ENCODE data around the gene CHFR.
"Not testable (repeated sequence)": the region's sequence is repeated elsewhere in the genome, so short reads cannot be mapped to it uniquely, and the experiment has no call there.

The CHFR gene

DNA sequence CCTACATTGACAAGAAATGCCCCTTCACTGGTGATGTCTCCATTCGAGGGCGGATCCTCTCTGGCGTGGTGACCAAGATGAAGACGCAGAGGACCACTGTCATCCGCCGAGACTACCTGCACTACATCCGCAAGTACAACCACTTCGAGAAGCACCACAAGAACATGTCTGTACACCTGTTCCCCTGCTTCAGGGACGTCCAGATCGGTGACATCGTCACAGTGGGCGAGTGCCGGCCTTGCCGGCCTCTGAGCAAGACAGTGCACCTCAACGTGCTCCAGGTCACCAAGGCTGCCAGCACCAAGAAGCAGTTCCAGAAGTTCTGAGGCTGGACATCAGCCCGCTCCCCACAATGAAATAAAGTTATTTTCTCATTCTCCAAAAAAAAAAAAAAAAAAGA is 61.5 kb downstream of the CHFR start:
- DNase-seq, result peak in 2 of 10 donors; percentile 36 to 59
- intact Hi-C loops (cut with DNase I), result no loop called here

DNA sequence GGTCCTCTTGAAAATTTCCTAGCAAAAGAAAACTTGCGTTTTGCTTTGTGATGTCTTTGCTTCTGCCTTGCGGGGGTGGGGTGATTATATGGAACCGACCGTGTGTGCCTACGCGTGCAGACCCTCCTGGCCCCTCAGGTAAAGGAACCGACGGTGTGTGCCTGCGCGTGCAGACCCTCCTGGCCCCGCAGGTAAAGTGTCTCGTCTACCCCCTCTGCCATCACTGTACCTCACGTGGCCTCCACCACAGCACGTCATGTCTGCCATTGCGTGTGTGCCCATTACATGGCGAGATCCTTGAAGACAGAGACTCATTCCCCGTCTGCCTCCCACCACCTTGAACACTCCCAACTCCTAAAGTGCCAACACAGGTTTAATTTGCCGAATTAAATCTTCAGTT is 62.3 kb downstream of the CHFR start:
- intact Hi-C loops (cut with DNase I), result no loop called here
- DNase-seq, result peak in 2 of 10 donors; percentile 22 to 49

DNA sequence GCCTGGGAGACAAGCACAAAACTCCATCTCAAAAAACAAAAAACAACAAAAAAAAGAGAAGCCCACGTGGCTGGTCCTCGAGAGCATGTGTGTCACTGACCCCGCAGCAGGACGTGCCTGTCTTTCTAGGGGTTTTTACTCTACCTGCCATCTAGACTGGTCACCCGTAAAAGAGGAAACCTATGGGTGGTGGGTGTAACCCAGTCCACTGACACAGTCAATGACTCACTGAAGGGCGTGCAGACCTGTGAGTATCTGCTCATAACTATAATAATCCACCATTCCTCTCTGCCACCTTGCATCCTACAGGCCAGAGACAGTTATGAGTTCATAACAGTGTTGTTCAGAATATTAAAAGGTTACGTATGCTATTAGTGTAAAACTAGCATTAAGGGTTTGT is 63.4 kb downstream of the CHFR start:
- peak in 1 of 10 donors; percentile 21 for DNase-seq

DNA sequence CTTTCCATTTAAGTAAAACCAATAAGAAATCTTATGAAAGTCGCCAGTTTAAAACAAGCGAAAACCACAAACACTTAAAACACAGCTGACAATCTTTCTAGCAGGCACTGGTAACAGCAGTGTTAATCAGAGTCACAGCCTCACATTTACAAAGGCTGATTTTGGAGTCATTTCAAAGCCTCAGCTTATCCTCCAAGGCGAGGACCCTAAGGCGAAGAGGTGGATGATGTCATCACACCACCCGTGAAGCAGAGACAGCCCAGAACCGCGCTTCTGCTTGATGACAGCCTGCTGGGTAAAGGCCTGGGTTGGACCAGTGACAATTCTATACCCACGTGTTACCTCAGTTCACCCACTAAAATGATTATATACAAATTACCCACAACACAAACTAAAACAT is 68.8 kb downstream of the CHFR start:
- peak in 1 of 10 donors; percentile 54 for DNase-seq
- intact Hi-C loops (cut with DNase I), result no loop called here

More for the DNA sequence above, 63.4 kb downstream of the CHFR start:
- intact Hi-C loops (cut with DNase I), result no loop called here

DNA sequence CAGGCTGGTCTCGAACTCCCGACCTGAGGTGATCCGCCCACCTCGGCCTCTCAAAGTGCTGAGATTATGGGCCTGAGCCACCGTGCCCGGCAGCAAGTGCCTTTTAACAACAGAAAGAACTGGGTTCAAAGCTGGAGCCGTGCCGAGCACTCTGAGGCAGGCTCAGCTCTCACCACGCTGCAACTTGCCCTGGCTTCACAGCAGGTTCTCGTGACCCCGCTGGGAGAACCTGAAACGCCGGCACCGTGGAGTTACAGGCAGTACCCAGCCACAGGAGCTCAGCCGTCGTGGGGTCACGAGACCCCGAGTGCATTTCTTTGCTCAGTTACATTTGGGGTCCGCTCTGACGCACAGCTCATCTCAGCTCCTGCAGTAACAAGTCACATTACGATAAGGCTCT is 73.2 kb downstream of the CHFR start:
- peak in 1 of 10 donors; percentile 78 for DNase-seq
- intact Hi-C loops (cut with DNase I), result no loop called here

DNA sequence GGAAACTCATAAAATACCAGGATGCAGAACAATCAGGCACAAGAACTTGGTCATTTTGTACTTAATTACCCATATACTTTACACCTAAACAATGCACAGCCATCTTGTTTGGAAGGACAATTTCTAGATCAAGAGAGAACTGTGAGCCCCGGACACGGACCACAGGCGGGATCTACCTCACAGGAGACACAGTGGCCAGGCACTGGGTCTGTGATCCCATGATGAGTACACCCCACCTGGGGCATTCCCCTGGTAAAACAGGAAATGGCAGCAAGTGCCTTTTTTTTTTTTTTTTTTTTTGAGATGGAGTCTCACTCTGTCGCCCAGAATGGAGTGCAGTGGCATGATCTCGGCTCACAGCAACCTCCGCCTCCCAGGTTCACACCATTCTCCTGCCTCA is 74.0 kb downstream of the CHFR start:
- peak in 1 of 10 donors; percentile 42 for DNase-seq
- intact Hi-C loops (cut with DNase I), result no loop called here

DNA sequence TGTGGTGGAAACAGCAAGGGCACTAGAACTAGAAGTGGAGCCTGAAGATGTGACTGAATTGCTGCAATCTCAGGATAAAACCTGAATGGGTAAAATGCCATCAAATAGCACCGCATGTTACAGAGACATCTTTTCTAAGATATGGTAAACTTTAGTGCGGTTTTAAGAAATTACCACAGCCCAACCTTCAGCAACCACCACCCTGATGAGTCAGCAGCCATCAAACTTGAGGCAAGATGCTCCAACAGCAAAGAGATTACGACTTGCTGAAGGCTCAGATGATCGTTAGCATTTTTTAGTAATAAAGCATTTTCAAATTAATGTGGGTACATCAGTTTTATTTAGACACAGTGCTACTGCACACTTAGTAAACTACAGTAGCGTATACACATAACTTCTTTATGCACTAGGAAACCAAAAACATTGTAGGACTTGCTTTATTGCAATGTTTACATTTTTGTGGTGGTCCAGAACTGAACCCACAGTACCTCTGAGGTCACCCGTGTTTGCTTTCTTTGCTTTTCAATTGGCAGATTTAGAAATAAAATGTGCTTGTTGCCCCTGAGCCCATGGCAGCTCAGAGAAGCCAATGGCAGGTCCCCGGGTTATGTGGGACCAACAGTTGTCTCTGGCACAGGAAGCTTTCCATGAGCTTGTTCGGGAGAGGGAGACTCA is 74.6 kb downstream of the CHFR start:
- intact Hi-C loops (cut with DNase I), result no loop called here
- DNase-seq, result peak in 1 of 10 donors; percentile 49

DNA sequence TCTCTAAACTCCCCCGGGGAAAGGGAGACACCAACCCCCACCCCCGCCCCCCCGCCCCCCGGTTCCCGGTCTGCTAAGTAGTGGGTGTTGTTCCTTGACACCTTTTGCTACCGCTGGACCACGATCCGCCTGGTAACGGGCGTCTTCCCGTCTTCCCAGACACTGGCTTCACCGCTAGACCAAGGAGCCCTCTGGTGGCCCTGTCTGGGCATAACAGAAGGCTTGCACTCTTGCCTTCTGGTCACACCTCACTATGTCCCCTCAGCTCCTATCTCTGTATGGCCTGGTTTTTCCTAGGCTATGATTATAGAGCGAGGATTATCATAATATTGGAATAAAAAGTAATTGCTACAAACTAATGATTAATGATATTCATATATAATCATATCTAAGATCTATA is 78.0 kb downstream of the CHFR start:
- peak in 5 of 10 donors; percentile 56 to 92 (median 58) for DNase-seq
- intact Hi-C loops (cut with DNase I), result not testable (repeated sequence)

DNA sequence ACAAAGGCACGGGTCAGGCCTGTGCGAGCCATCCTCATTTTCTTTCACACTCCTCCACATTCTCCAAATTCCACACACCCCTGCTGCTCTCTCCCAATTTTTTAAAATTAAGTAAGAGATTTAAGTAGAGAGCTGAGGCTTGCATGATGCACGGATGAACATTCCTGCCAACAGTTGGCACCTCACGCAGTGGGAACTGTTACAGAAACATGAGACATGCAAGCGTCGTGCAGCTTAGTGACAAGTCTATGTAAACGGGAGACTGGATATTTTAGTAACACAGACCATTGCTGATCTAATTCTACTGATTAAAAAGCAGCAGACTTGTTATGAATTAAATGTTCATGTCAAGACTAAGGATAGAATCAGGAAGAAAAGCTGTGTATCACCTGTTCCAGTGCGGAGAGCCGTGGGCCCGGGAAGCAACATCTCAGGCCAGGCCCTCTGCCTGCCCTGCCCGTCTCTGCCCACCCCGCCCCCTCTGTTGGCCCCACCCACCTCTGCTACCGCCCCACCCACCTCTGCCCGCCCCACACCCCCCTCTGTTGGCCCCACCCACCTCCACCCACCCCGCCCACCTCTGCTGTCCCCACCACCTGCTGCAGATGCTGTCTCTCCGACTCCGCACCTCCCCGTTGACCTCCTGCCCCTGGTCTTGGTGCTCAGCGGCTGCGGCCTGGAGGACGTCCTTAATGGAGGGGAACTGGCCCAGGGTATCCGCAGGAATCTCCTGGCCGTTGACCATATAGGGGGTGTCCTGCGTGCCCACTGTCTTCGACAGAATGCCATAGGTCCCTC is 79.9 kb downstream of the CHFR start:
- intact Hi-C loops (cut with DNase I), result no loop called here
- peak in 2 of 10 donors; percentile 43 to 91 for DNase-seq

DNA sequence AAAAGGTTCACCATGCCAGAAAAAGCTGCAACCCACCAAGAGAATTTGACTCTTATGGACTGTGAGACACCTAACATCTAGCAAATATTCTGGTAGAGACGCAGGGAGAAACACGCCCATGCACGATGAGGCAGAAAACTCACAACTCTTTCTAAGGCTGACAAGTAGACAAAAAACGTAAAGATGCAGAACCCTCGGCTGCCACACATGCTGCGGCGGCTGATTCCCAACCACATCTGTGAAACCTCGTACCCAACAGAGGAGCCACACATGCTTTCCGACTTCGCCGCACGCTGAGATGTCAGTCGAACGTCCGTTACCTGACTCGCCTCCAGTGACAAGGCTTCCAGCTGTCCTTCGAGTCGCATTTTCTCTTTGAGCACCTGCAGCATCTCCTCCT is 80.5 kb downstream of the CHFR start:
- intact Hi-C loops (cut with DNase I), result no loop called here

DNA sequence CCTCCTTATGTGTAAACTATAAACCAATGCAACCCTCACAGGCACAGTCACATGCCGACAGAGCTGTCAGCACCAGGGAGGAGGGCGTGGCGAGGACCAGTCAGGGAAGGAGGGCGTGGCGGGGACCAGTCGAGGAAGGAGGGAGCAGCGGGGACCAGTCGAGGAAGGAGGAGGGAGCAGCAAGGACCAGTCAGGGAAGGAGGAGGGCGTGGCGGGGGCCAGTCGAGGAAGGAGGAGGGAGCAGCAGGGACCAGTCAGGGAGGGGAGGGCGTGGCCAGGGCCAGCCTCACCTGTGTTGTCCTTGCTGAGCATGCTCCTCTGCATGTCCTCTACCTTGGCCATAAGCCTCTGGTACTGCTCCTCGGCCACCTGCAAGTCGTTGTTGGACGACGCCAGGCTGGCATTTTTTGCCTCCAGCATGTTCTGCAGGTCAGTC is 83.0 kb downstream of the CHFR start:
- DNase-seq, result no peak
- intact Hi-C loops (cut with DNase I), result no loop called here

More for the DNA sequence above, 80.5 kb downstream of the CHFR start:
- DNase-seq, result peak in 6 of 10 donors; percentile 44 to 91 (median 64)

DNA sequence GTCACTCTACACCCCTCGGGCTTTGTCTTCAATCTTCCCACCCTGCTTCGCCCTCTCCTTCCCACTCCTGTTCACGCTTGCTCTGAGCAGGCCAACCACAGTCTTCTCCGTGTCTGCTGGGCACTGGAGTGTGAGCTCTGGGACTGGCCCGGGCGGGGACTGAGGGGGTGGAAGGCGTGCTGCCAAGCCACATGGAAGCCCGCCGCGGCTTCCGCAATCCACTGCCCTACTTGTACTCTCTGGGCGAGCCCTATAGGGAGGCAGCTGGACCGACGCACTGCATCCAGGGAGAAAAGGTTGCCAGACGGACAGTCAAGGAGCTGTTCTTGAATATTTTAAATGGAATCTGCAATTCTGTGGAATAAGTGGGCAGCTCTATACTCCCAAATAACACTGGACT is 83.5 kb downstream of the CHFR start:
- DNase-seq, result peak in 2 of 10 donors; percentile 31 to 82
- intact Hi-C loops (cut with DNase I), result no loop called here

DNA sequence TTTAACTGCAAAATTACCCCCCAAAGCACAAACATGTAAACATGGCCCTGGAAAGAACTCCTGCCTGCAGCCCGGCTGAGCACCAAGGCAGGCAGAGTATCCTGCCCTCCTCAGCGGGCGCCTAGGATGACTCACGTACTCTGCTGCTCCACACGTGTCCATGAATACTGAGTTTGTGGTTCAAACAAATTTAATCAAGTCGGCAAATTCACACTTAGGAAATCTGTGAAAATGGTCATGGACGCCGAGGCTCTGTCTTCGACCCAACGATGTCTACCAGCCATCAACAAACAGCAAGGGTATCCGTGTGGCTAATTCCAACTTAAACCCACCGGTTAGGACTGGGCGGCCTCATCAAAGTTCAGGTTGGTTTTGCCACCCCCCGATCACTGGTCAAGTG is 84.3 kb downstream of the CHFR start:
- DNase-seq, result no peak
- intact Hi-C loops (cut with DNase I), result no loop called here

DNA sequence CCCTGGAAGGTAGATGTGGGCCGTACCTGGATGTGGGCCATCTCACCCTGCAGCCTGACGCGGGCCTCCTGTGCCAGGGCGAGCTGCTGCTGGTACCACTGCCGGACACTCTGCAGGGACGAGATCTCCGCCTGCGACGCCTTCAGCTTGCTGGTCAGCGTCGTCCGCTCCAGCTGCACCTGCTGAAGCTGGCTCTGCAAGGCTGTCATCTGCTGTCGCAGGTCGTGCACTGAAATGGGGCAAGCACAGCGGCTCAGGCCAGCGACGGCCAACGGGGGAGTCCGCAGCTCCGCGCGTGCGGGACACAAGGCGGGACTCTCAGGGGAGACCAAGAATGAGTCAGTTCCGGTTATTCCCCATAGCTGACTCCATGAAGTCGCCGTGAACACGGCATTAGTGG is 85.7 kb downstream of the CHFR start:
- DNase-seq, result no peak
- intact Hi-C loops (cut with DNase I), result no loop called here

DNA sequence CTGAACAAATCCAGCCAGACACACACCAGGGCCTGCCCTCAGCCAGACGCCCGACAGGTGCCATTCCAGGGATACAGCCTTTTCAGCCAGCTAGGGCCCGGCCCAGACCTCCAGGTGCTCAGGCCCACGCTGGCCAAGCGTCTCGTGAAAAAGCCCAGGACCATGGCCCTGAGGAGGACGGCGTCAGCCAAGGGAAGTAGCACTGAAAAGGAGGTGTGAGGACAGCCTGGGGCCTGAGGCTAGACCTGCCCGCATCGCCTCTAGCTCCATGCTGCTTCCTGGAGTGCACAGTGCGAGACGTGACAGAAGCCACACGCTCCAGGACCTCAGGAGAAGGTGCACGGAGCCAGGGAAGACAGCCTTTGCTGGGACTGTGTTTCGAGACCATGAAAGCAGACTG is 88.6 kb downstream of the CHFR start:
- intact Hi-C loops (cut with DNase I), result no loop called here
- DNase-seq, result no peak

DNA sequence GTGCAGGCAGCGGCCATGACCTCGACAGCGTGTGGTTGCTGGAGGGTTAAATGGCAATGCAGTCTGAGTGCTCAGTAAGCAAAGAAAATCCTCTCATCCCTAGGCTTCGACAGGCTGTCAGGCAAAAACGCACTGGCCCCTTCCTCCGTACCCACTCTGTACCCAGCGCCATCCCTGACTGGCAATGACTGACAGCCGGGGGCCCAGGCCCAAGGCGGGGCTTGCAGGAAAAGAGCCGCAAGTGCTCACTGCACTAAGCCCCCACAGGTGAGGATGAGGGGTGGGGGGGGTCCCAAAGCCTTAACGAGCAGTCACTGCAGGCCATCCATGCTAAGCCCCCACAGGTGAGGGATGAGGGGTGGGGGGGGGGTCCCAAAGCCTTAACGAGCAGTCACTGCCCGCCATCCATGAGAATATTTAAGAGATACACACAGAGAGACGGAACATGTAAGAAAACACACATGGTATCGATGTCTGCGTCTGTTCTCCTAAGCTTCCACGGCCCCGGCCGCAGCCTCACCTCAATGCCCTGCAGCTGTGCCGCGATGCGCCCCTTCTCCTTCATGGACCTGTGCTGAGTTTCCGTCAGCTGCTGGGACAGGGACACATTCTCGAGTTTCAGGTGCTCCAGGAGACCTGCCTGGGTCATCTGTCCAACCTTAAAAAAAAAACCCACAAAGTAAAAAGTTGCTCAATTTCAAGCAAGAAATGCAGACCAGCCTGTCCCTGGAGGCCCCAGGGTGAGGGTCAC is 89.4 kb downstream of the CHFR start:
- intact Hi-C loops (cut with DNase I), result no loop called here

DNA sequence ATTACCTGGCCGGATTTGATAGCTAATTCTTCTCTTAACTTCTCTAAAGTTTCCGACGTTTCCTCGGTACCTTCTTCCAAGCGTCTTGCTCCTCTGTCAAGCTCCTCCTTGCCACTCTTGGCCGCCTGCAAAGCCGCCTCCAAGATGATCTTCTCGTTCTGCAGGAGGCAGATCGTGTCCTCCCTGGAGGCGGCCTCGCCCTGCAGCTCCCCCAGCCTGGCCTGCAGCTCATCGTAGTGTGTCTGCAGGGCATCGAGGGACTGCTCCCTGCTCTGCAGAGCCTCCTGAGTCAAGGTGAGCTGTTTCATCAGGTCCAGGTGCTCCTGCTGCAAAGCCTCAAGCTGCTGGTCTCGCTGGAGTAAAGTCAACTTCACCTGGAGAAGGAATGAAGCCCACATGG is 91.6 kb downstream of the CHFR start:
- no peak for DNase-seq

More for the DNA sequence above, 89.4 kb downstream of the CHFR start:
- DNase-seq, result no peak

DNA sequence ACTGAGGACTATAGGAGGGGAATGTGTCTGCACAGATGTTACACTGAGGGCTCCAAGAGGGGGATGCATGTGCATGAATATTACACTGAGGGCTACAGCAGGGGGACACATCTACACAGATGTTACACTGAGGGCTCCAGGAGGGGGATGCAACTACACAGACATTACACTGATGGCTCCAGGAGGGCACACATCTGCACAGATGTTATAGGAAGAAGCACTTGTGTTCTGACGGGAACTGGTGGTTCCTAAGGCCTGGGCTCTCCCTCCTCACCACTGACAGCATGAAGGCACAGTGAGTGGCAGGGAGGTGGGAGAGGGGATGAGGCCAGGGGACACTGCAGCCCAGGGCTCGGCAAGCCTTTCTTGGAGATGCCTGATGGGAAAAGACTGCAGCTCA is 95.5 kb downstream of the CHFR start:
- intact Hi-C loops (cut with DNase I); DNase-seq: not testable (repeated sequence)

More for the DNA sequence above, 91.6 kb downstream of the CHFR start:
- intact Hi-C loops (cut with DNase I), result no loop called here

DNA sequence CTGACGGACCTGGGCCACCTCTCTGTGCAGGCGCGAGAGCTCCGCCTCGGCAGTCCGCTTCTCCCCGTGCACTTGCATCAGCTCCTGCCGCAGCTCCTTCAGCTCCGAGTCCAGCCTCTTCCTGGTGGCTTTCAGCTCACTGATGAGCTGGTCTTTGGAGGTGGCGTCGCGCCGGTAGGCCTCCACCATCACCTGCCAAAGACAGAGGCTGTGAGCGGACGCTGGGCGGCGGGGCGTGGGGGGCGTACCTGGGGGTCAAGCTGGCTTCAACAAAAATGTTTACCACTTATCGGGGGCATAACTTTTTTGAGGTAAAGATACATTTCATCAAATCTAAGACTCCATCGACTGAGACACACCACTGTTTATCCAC is 98.3 kb downstream of the CHFR start:
- intact Hi-C loops (cut with DNase I), result no loop called here
- DNase-seq, result no peak

DNA sequence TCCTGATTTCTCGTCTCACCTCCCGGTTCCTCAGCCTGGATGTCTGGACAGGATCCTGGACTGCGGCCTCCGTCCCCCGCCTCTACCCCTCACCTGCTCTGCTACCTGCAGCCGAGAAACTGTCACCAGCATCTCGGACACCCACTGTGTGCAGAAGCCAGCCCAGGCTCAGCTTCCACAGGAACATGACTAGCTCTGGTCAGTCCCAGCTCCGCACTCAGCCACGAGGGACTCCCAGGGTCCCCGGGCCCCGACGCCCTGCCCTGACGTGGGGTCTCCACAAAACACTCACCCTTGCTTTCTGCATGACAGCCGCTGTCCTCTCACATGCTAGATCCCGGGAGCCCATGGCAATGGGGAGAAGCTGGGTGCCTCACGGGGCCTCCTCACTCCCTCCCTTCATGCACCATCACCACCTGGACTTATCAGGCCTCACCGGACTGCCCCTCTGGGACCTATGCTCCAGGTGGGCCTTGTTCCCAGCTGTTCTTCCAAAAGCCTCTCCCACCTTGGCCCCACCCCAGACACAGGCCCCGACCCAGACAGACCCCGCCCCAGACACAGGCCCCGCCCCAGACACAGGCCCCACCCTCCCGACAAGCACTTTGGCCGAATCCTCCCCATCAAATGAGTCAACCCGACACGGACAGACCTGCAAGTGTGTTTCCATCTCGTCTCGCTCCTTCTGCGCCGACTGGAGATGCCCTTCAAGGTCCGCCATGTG is 98.9 kb downstream of the CHFR start:
- intact Hi-C loops (cut with DNase I), result no loop called here
- DNase-seq, result no peak
